Keratinocyte (primary cell): Measurements from ENCODE around the gene GPANK1. TPM values are rescaled to one million over a fixed set of nuclear protein-coding genes. Genes with fewer than 3 reads are reported as not detected.

Experiments used
- DNase-seq: peaks from one replicate; pipeline ENCODE4 v3.0.0-alpha.2; 2011; ENCODE audit warnings: low read depth, missing footprints, low spot score
- FAIRE-seq: peaks from 2 replicates; lab custom pipeline; 2011; peaks lifted over from hg19 to GRCh38; lab: Jason Lieb, UNC
- H2AFZ ChIP-seq: 2 replicates; pipeline ENCODE4 v1.6.0; 2012; ENCODE audit warnings: low read length, control low read depth, inconsistent platforms; ENCODE audit not compliant: control insufficient read depth
- H3K27ac ChIP-seq: 2 replicates; pipeline ENCODE4 v1.5.1; 2011; ENCODE audit warnings: low read length; ENCODE audit not compliant: control insufficient read depth, insufficient read depth
- H3K27me3 ChIP-seq: 3 replicates; pipeline ENCODE4 v1.6.0; 2011; ENCODE audit warnings: low read length; ENCODE audit not compliant: control insufficient read depth, insufficient read depth; ENCODE audit errors: extremely low read depth
- H3K36me3 ChIP-seq, 2 experiments: 2 replicates in 1 of 2; 3 replicates in 1 of 2; pipeline ENCODE4 v1.5.1; 2011; ENCODE audit warnings: low read length in 2 of 2, mild to moderate bottlenecking in 1 of 2; ENCODE audit not compliant: control insufficient read depth in 2 of 2, insufficient read depth in 2 of 2; ENCODE audit errors: extremely low read depth in 1 of 2
- H3K4me1 ChIP-seq: 3 replicates; pipeline ENCODE4 v1.5.1; 2011; ENCODE audit warnings: low read length; ENCODE audit not compliant: control insufficient read depth, insufficient read depth; ENCODE audit errors: extremely low read depth
- H3K4me2 ChIP-seq: 3 replicates; pipeline ENCODE4 v1.6.0; 2011; ENCODE audit warnings: low read depth, low read length; ENCODE audit not compliant: control insufficient read depth, insufficient read depth; ENCODE audit errors: extremely low read depth
- H3K4me3 ChIP-seq, 3 experiments: fragments of 200-600 bp in 1 of 3; sonication (generic) in 1 of 3; 2 replicates in 2 of 3; 3 replicates in 1 of 3; pipeline ENCODE4 v1.5.1; 2011 to 2016; ENCODE audit warnings: low read length in 3 of 3, mild to moderate bottlenecking in 3 of 3, control low read depth in 2 of 3, inconsistent platforms in 1 of 3, low read depth in 1 of 3, mixed read lengths in 1 of 3, mixed run types in 1 of 3, moderate library complexity in 1 of 3; ENCODE audit not compliant: control insufficient read depth in 2 of 3, insufficient read depth in 2 of 3; ENCODE audit errors: extremely low read depth in 1 of 3
- H3K79me2 ChIP-seq: 2 replicates; pipeline ENCODE4 v1.6.0; 2012; ENCODE audit warnings: low read length; ENCODE audit not compliant: control insufficient read depth, insufficient read depth
- H3K9ac ChIP-seq: 3 replicates; pipeline ENCODE4 v1.6.0; 2011; ENCODE audit warnings: low read length; ENCODE audit not compliant: control insufficient read depth, insufficient read depth; ENCODE audit errors: extremely low read depth
- H3K9me1 ChIP-seq: 3 replicates; pipeline ENCODE4 v1.6.0; 2011; ENCODE audit warnings: low read length; ENCODE audit not compliant: control insufficient read depth, insufficient read depth; ENCODE audit errors: extremely low read depth
- H3K9me3 ChIP-seq: 2 replicates; pipeline ENCODE4 v1.5.1; 2012; ENCODE audit warnings: low read depth, low read length; ENCODE audit not compliant: control insufficient read depth
- H4K20me1 ChIP-seq: 3 replicates; pipeline ENCODE4 v1.6.0; 2011; ENCODE audit warnings: low read length; ENCODE audit not compliant: control insufficient read depth, insufficient read depth; ENCODE audit errors: extremely low read depth
- CTCF ChIP-seq, 3 experiments: IDR thresholded peaks in 1 of 3; conservative IDR thresholded peaks in 1 of 3; optimal IDR thresholded peaks in 1 of 3; 2 replicates in 2 of 3; 3 replicates in 1 of 3; pipeline versions ENCODE3 to v1.5.1; 2011; ENCODE audit warnings: low read length in 3 of 3, mild to moderate bottlenecking in 3 of 3, moderate library complexity in 2 of 3, control low read depth in 1 of 3, inconsistent platforms in 1 of 3; ENCODE audit not compliant: insufficient read depth in 2 of 3; ENCODE audit errors: extremely low read depth in 1 of 3
- EZH2 ChIP-seq: IDR thresholded peaks from one replicate; pipeline ENCODE4 v1.6.1; 2012; ENCODE audit warnings: inconsistent platforms, mild to moderate bottlenecking, low read length, moderate library complexity
- dilution Hi-C: fragments of 300-500 bp; cut with MboI; formaldehyde crosslinking; loops from one replicate; pipeline ENCODE4 v1.7.0; 2020; ENCODE audit warnings: low sequenced_read_pairs; ENCODE audit not compliant: extremely low pct_ligation_motif_present
- polyA plus RNA-seq, 5 experiments: library from polyadenylated mRNA; depleted of rRNA in 3 of 5; stranded (reverse) in 3 of 5; stranded (forward) in 1 of 5; unstranded in 1 of 5; fragments of >200 nt; gene quantifications; 1 replicate in 1 of 5; 2 replicates in 3 of 5; 3 replicates in 1 of 5; pipeline versions ENCODE4 v1.2.1 to v1.2.3, GENCODE V29; 2011 to 2012; ENCODE audit warnings: missing spikeins in 2 of 5, low read depth in 1 of 5, low replicate concordance in 1 of 5

GPANK1 gene
- polyA plus RNA-seq, 1 donor (not counting 4 experiments of a cell fraction or from before 2014, with no cell fraction given): 10.0 TPM

DNA sequence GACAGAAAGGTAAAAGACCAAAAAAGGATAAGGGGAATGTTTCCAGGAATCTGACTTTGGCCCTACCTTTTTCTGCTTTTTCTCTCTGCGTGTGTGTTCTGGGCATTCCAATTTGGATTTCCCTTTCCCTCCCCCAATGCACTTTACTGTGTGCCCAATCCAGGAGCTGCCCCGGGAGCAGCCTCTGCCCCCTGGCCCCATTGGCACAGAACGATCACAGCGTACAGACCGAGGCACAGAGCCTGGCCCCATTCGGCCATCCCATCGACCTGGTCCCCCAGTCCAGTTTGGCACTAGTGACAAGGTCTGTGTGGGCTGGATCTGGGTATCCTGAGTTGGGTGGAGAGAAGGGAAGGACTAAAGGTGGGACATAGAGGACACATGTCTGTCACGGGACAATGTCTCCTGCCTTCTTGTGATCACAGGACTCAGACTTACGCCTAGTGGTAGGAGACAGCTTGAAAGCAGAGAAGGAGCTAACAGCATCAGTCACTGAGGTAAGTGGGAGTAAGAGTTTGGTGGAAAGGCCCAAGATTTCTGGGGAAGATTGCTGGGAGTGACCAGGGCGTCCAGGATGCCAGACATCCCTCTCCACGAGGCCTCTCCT, 29.7 kb downstream of the GPANK1 start:
- H3K79me2 ChIP-seq: peaks cover 27% of the 10 kb centered on the region
- peaks cover 61 to 69% of the 10 kb centered on the region in 2 experiments for H3K36me3 ChIP-seq
- DNase-seq (no peak), FAIRE-seq (no peak)
- H3K4me1 ChIP-seq: no peaks in the 10 kb centered on the region
- dilution Hi-C loops: no loop called here
- no peaks in the 10 kb centered on the region for H3K9me1 ChIP-seq
- H3K4me2 ChIP-seq: no peak overlapping the region
- H2AFZ ChIP-seq: no peak overlapping the region
- no peak overlapping the region for H3K4me3 ChIP-seq
- no peak overlapping the region for H3K9ac ChIP-seq
- H3K27me3 ChIP-seq: no peaks in the 10 kb centered on the region
- no peak overlapping the region for H3K27ac ChIP-seq
- H4K20me1 ChIP-seq: peaks cover 7% of the 10 kb centered on the region
- TF ChIP-seq CTCF (optimal IDR thresholded peaks at IDR 0.05 in 1 of 3, IDR thresholded peaks at IDR 0.05 in 1 of 3, conservative IDR thresholded peaks at IDR 0.05 in 1 of 3; ENCODE audit: extremely low read depth in 1 of 3, insufficient read depth in 2 of 3, low read length in 3 of 3): no peak
- TF ChIP-seq EZH2: no peak
- no peaks in the 10 kb centered on the region for H3K9me3 ChIP-seq

DNA sequence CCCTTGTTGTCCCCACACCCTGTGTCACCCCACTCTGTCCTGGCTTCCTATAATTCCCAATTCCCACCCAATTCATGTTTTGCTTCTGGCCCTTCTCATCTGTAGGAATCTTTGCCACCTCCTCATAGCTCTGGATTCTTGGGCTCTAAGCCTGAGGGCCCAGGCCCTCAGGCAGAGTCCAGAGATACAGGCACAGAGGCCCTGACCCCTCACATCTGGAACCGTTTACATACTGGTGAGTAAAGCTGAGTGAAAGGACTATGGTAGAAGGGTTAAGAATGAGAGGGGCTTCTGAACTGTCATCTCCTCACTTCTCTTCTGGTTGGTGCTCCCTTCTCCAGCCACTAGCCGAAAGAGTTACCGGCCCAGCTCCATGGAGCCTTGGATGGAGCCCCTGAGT, 30.7 kb downstream of the GPANK1 start:
- no peaks in the 10 kb centered on the region for H3K4me1 ChIP-seq
- no peak overlapping the region for H3K4me3 ChIP-seq
- H3K9ac ChIP-seq: no peak overlapping the region
- no peak overlapping the region for H2AFZ ChIP-seq
- dilution Hi-C loops: no loop called here
- H3K79me2 ChIP-seq: peaks cover 30% of the 10 kb centered on the region
- no peaks in the 10 kb centered on the region for H3K27me3 ChIP-seq
- H3K9me3 ChIP-seq: no peaks in the 10 kb centered on the region
- no peak for TF ChIP-seq CTCF (optimal IDR thresholded peaks at IDR 0.05 in 1 of 3, IDR thresholded peaks at IDR 0.05 in 1 of 3, conservative IDR thresholded peaks at IDR 0.05 in 1 of 3; ENCODE audit: extremely low read depth in 1 of 3, insufficient read depth in 2 of 3, low read length in 3 of 3)
- TF ChIP-seq EZH2: no peak
- no peaks in the 10 kb centered on the region for H3K9me1 ChIP-seq
- H3K4me2 ChIP-seq: no peak overlapping the region
- H3K36me3 ChIP-seq: peaks cover 69 to 74% of the 10 kb centered on the region in 2 experiments
- peaks cover 7% of the 10 kb centered on the region for H4K20me1 ChIP-seq
- no peak overlapping the region for H3K27ac ChIP-seq
- no peak for FAIRE-seq
- DNase-seq: no peak
